Trophoblast cell (in vitro differentiated cells and primary cell): ENCODE data around the gene GPRIN3.

Source experiments
- DNase-seq, 2 donors: peaks; one replicate each; pipeline ENCODE4 v3.0.0-alpha.2; 2016
- H2AFZ ChIP-seq: 2 replicates; pipeline ENCODE4 v1.6.1; 2013; ENCODE audit warnings: low read length, moderate library complexity, mild to moderate bottlenecking; ENCODE audit not compliant: insufficient read depth, poor library complexity
- H2AK5ac ChIP-seq: 2 replicates; pipeline ENCODE4 v1.6.1; 2013; ENCODE audit warnings: mild to moderate bottlenecking, low read length
- H2BK120ac ChIP-seq: 2 replicates; pipeline ENCODE4 v1.6.1; 2013; ENCODE audit warnings: low read length, mild to moderate bottlenecking, moderate library complexity; ENCODE audit not compliant: insufficient read depth, poor library complexity
- H2BK12ac ChIP-seq: 2 replicates; pipeline ENCODE4 v1.6.1; 2013; ENCODE audit warnings: mild to moderate bottlenecking, low read length, moderate library complexity
- H2BK5ac ChIP-seq: 2 replicates; pipeline ENCODE4 v1.6.1; 2013; ENCODE audit warnings: low read length, low read depth, moderate library complexity, mild to moderate bottlenecking; ENCODE audit not compliant: poor library complexity
- H3K14ac ChIP-seq: 2 replicates; pipeline ENCODE4 v1.6.1; 2013; ENCODE audit warnings: mild to moderate bottlenecking, low read length
- H3K18ac ChIP-seq: 2 replicates; pipeline ENCODE4 v1.6.1; 2013; ENCODE audit warnings: mild to moderate bottlenecking, low read length
- H3K23ac ChIP-seq: 2 replicates; pipeline ENCODE4 v1.6.1; 2013; ENCODE audit warnings: low read length
- H3K27ac ChIP-seq: 2 replicates; pipeline ENCODE4 v1.5.1; 2013; ENCODE audit warnings: low read depth, mild to moderate bottlenecking, inconsistent platforms, low read length, moderate library complexity
- H3K27me3 ChIP-seq: 2 replicates; pipeline ENCODE4 v1.6.1; 2013; ENCODE audit warnings: inconsistent platforms, mild to moderate bottlenecking, low read length, moderate library complexity; ENCODE audit not compliant: insufficient read depth
- H3K36me3 ChIP-seq, 2 experiments: 1 replicate in 1 of 2; 2 replicates in 1 of 2; pipeline ENCODE4 v1.6.1; 2013; ENCODE audit warnings: low read length in 2 of 2, mild to moderate bottlenecking in 2 of 2, moderate library complexity in 1 of 2; ENCODE audit not compliant: insufficient read depth in 2 of 2, control insufficient read depth in 1 of 2
- H3K4ac ChIP-seq: 2 replicates; pipeline ENCODE4 v1.6.1; 2013; ENCODE audit warnings: low read depth, mild to moderate bottlenecking, low read length, moderate library complexity
- H3K4me1 ChIP-seq, 2 experiments: 1 replicate in 1 of 2; 2 replicates in 1 of 2; pipeline ENCODE4 v1.6.1; 2013; ENCODE audit warnings: low read length in 2 of 2, mild to moderate bottlenecking in 2 of 2, moderate library complexity in 1 of 2; ENCODE audit not compliant: insufficient read depth in 2 of 2, control insufficient read depth in 1 of 2
- H3K4me2 ChIP-seq: 2 replicates; pipeline ENCODE4 v1.6.1; 2013; ENCODE audit warnings: inconsistent platforms, mild to moderate bottlenecking, low read length, moderate library complexity
- H3K4me3 ChIP-seq: 2 replicates; pipeline ENCODE4 v1.5.1; 2013; ENCODE audit warnings: mild to moderate bottlenecking, low read depth, low read length, inconsistent platforms
- H3K79me1 ChIP-seq: one replicate; pipeline ENCODE4 v1.6.1; 2013; ENCODE audit warnings: low read length
- H3K79me2 ChIP-seq: 2 replicates; pipeline ENCODE4 v1.6.1; 2013; ENCODE audit warnings: low read length, mild to moderate bottlenecking; ENCODE audit not compliant: control insufficient read depth, insufficient read depth, poor library complexity
- H3K9ac ChIP-seq: 2 replicates; pipeline ENCODE4 v1.6.1; 2013; ENCODE audit warnings: mild to moderate bottlenecking, low read length
- H3K9me3 ChIP-seq: 2 replicates; pipeline ENCODE4 v1.6.1; 2013; ENCODE audit warnings: low read depth, mild to moderate bottlenecking, control low read depth, inconsistent platforms, low read length; ENCODE audit not compliant: insufficient read depth
- H4K12ac ChIP-seq: 2 replicates; pipeline ENCODE4 v1.6.1; 2013; ENCODE audit warnings: low read depth, mild to moderate bottlenecking, low read length, moderate library complexity
- H4K8ac ChIP-seq: 2 replicates; pipeline ENCODE4 v1.6.1; 2013; ENCODE audit warnings: low read depth, mild to moderate bottlenecking, low read length, moderate library complexity
- H4K91ac ChIP-seq: one replicate; pipeline ENCODE4 v1.6.1; 2013; ENCODE audit warnings: low read depth, mild to moderate bottlenecking, low read length, moderate library complexity
- WGBS: extraction: QIAGEN DNeasy Blood & Tissue Kit; methylation state at CpG from one replicate; pipeline ENCODE4 v1.1.7; 2013; ENCODE audit warnings: missing lambda C conversion rate; ENCODE audit not compliant: insufficient read length, insufficient coverage; ENCODE audit errors: extremely low coverage; 5-methylcytosine and 5-hydroxymethylcytosine counted together

Gene GPRIN3

GRCh38 chr4:89338206-89338605, 30.6 kb upstream of the GPRIN3 start:
- H2AFZ ChIP-seq: no peak overlapping the region
- H3K9me3 ChIP-seq: no peaks in the 10 kb centered on the region
- H3K27me3 ChIP-seq: no peaks in the 10 kb centered on the region
- H2BK12ac ChIP-seq: no peak overlapping the region
- H4K12ac ChIP-seq: no peak overlapping the region
- H2BK120ac ChIP-seq: no peak overlapping the region
- H3K4ac ChIP-seq: no peak overlapping the region
- H3K27ac ChIP-seq: no peak overlapping the region
- no peak overlapping the region for H3K23ac ChIP-seq
- no peaks in the 10 kb centered on the region for H3K36me3 ChIP-seq
- no peak overlapping the region for H2BK5ac ChIP-seq
- no peak overlapping the region for H4K8ac ChIP-seq
- no peak overlapping the region for H3K14ac ChIP-seq
- no peak overlapping the region for H2AK5ac ChIP-seq
- DNase-seq: no peak
- H3K4me3 ChIP-seq: no peak overlapping the region
- no peak overlapping the region for H3K18ac ChIP-seq
- no peak overlapping the region for H4K91ac ChIP-seq
- H3K79me2 ChIP-seq: no peaks in the 10 kb centered on the region
- H3K4me1 ChIP-seq: no peaks in the 10 kb centered on the region
- H3K4me2 ChIP-seq: no peak overlapping the region
- no peaks in the 10 kb centered on the region for H3K79me1 ChIP-seq
- no peak overlapping the region for H3K9ac ChIP-seq

- no peak overlapping the region for H2BK120ac ChIP-seq
- H3K4me2 ChIP-seq: no peak overlapping the region
- no peak overlapping the region for H3K9ac ChIP-seq
- H3K36me3 ChIP-seq: no peaks in the 10 kb centered on the region
- H3K14ac ChIP-seq: no peak overlapping the region
- H2BK5ac ChIP-seq: no peak overlapping the region
- no peaks in the 10 kb centered on the region for H3K79me2 ChIP-seq
- no peak overlapping the region for H3K23ac ChIP-seq
- no peak overlapping the region for H3K18ac ChIP-seq
- H4K91ac ChIP-seq: no peak overlapping the region
- no peaks in the 10 kb centered on the region for H3K79me1 ChIP-seq
- H3K4me3 ChIP-seq: no peak overlapping the region
- H2BK12ac ChIP-seq: no peak overlapping the region
- H4K12ac ChIP-seq: no peak overlapping the region
- H2AFZ ChIP-seq: no peak overlapping the region
- no CpG with 5 or more reads among the region's 2 CpGs for WGBS
- DNase-seq: no peak
- no peak overlapping the region for H3K27ac ChIP-seq
- no peak overlapping the region for H3K4ac ChIP-seq
- no peaks in the 10 kb centered on the region for H3K27me3 ChIP-seq
- no peak overlapping the region for H2AK5ac ChIP-seq
- H3K4me1 ChIP-seq: no peaks in the 10 kb centered on the region
- H3K9me3 ChIP-seq: no peaks in the 10 kb centered on the region
- H4K8ac ChIP-seq: no peak overlapping the region
Measured at GRCh38 chr4:89337681-89338080, 30.1 kb upstream of the GPRIN3 start.

GRCh38 chr4:89336818-89337420, 29.3 kb upstream of the GPRIN3 start:
- Histone ChIP-seq H3K27ac (no peak overlapping the region), H2AK5ac (no peak overlapping the region), H3K4me2 (no peak overlapping the region), H3K9me3 (no peaks in the 10 kb centered on the region), H4K12ac (no peak overlapping the region), H3K23ac (no peak overlapping the region), H3K4me3 (no peak overlapping the region), H3K36me3 (no peaks in the 10 kb centered on the region), H3K14ac (no peak overlapping the region), H3K9ac (no peak overlapping the region), H2BK5ac (no peak overlapping the region), H3K79me2 (no peaks in the 10 kb centered on the region), H2BK12ac (no peak overlapping the region), H3K4ac (no peak overlapping the region), H2BK120ac (no peak overlapping the region), H3K4me1 (no peaks in the 10 kb centered on the region), H2AFZ (no peak overlapping the region), H3K18ac (no peak overlapping the region), H4K8ac (no peak overlapping the region), H3K79me1 (no peaks in the 10 kb centered on the region), H4K91ac (no peak overlapping the region), H3K27me3 (no peaks in the 10 kb centered on the region)
- WGBS: no CpG with 5 or more reads among the region's 4 CpGs
- DNase-seq: no peak

- Histone ChIP-seq H3K9ac (no peak overlapping the region), H4K12ac (no peak overlapping the region), H3K4me3 (no peak overlapping the region), H3K4ac (no peak overlapping the region), H3K36me3 (no peaks in the 10 kb centered on the region), H4K91ac (no peak overlapping the region), H3K27ac (no peak overlapping the region), H3K27me3 (no peaks in the 10 kb centered on the region), H2BK5ac (no peak overlapping the region), H3K4me1 (no peaks in the 10 kb centered on the region), H3K79me1 (no peaks in the 10 kb centered on the region), H3K18ac (no peak overlapping the region), H3K79me2 (no peaks in the 10 kb centered on the region), H3K23ac (no peak overlapping the region), H4K8ac (no peak overlapping the region), H2AK5ac (no peak overlapping the region), H3K9me3 (no peaks in the 10 kb centered on the region), H2BK120ac (no peak overlapping the region), H3K14ac (no peak overlapping the region), H3K4me2 (no peak overlapping the region), H2AFZ (no peak overlapping the region), H2BK12ac (no peak overlapping the region)
- no CpG with 5 or more reads among the region's 4 CpGs for WGBS
- no peak for DNase-seq
Measured at GRCh38 chr4:89334830-89335229, 27.2 kb upstream of the GPRIN3 start.
